Mammary epithelial cell (primary cell): Measurements from ENCODE around the gene STARD10.

Source experiments
- EZH2 ChIP-seq: IDR thresholded peaks from 2 replicates; pipeline ENCODE4 v1.6.1; 2012; ENCODE audit warnings: low read length, inconsistent platforms, borderline replicate concordance
- TF ChIP-seq, protein P1 (sequence below), 2 donors: IDR thresholded peaks in 1 of 2; conservative IDR thresholded peaks in 1 of 2; 2 replicates each; pipeline ENCODE4 v1.5.1; 2011 to 2012; ENCODE audit warnings: inconsistent platforms in 2 of 2, low read length in 2 of 2, mild to moderate bottlenecking in 2 of 2, control low read depth in 1 of 2, low read depth in 1 of 2; ENCODE audit not compliant: insufficient read depth in 1 of 2; ENCODE audit errors: extremely low read depth in 1 of 2

DNA sequence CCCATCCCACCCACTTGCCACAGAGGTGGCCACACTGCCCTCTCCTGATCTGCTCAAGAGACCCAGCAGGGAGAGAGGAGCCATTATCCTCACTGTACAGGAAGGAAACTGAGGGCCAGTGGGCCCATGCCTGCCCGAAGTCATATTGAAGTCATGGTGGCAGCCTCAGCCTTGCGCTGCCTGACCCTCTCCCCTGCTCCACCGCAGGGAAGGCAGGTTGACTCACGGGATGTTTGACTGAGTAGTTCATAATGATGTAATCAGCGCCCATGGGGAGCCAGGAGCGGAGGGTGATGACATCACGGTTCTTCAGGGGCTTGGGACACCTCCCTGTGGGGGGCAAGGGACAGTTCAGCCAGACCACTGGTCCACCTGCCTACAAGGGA, 35.5 kb downstream of the STARD10 start:
- TF ChIP-seq, protein P1, sequence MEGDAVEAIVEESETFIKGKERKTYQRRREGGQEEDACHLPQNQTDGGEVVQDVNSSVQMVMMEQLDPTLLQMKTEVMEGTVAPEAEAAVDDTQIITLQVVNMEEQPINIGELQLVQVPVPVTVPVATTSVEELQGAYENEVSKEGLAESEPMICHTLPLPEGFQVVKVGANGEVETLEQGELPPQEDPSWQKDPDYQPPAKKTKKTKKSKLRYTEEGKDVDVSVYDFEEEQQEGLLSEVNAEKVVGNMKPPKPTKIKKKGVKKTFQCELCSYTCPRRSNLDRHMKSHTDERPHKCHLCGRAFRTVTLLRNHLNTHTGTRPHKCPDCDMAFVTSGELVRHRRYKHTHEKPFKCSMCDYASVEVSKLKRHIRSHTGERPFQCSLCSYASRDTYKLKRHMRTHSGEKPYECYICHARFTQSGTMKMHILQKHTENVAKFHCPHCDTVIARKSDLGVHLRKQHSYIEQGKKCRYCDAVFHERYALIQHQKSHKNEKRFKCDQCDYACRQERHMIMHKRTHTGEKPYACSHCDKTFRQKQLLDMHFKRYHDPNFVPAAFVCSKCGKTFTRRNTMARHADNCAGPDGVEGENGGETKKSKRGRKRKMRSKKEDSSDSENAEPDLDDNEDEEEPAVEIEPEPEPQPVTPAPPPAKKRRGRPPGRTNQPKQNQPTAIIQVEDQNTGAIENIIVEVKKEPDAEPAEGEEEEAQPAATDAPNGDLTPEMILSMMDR (conservative IDR thresholded peaks at IDR 0.05 in 1 of 2, IDR thresholded peaks at IDR 0.05 in 1 of 2; ENCODE audit: extremely low read depth in 1 of 2, insufficient read depth in 1 of 2, low read depth in 1 of 2, low read length in 2 of 2), result no peak
- no peak for TF ChIP-seq EZH2
